Mucosa of descending colon (tissue), 3 donors: ENCODE results near the gene PRELP. TPM values are rescaled to one million over a fixed set of nuclear protein-coding genes. Genes with fewer than 3 reads are reported as not detected.

Experiments
- ATAC-seq: fragments of 200-7000 bp; cut with Tn5 transposase; one replicate; pipeline ENCODE4 v1.9.1; 2020; ENCODE audit warnings: mild to moderate bottlenecking, moderate library complexity
- DNase-seq, 3 donors: peaks; one replicate each; pipeline ENCODE4 v3.0.0-alpha.2; 2020
- H3K36me3 ChIP-seq: fragments of 200-600 bp; one replicate; pipeline ENCODE4 v1.8.0; 2021; ENCODE audit warnings: low read depth, mild to moderate bottlenecking
- H3K4me1 ChIP-seq: fragments of 200-600 bp; one replicate; pipeline ENCODE4 v1.8.0; 2021; ENCODE audit warnings: low read depth, mild to moderate bottlenecking
- H3K4me3 ChIP-seq: fragments of 200-600 bp; one replicate; pipeline ENCODE4 v1.8.0; 2021; ENCODE audit warnings: mild to moderate bottlenecking
- H3K9me3 ChIP-seq: fragments of 200-600 bp; one replicate; pipeline ENCODE4 v1.8.0; 2021; ENCODE audit warnings: mild to moderate bottlenecking
- CTCF ChIP-seq: fragments of 200-600 bp; IDR thresholded peaks from one replicate; pipeline ENCODE4 v1.8.0; 2022; ENCODE audit warnings: antibody characterized with exemption, mild to moderate bottlenecking
- intact Hi-C, 2 donors: fragments of 100-400 bp; cut with DNase I in 1 of 2; cut with micrococcal nuclease in 1 of 2; formaldehyde crosslinking; loops; one replicate each; pipeline versions ENCODE4 v1.11.0 to v1.11.1; 2022; cut with DNase I, micrococcal nuclease
- total RNA-seq, 3 donors: library from RNA; stranded (reverse); fragmentation: NEBNext Ultra II Directional in 2 of 3; extraction: Animal tissue kit (Norgen Biotek cat#: 25700) in 2 of 3; gene quantifications; one replicate each; pipeline versions ENCODE4 v1.2.1 to v1.2.4, GENCODE V29; 2021 to 2023
- donor health status: DM: no; HTN: no; CAD: no; lungs with moderate emphysema.
- donor health status: DM: no; HTN: no; CAD: no.
- donor health status: DM: no; HTN: yes; CAD: no.

PRELP gene
- total RNA-seq, 3 donors from 2014 or later = 5.5 to 174 (median 5.6) TPM

- Histone ChIP-seq H3K4me3 (no peak overlapping the region), H3K36me3 (no peaks in the 10 kb centered on the region), H3K4me1 (no peaks in the 10 kb centered on the region), H3K9me3 (no peaks in the 10 kb centered on the region)
- ATAC-seq (no peak), DNase-seq (no peak)
- intact Hi-C loops = no loop called here
- TF ChIP-seq CTCF = no peak
These were observed 20.6 kb upstream of the PRELP start for GRCh38 chr1:203454986-203455471.

- intact Hi-C loops = no loop called here
- no peaks in the 10 kb centered on the region for H3K4me1 ChIP-seq
- H3K9me3 ChIP-seq = no peaks in the 10 kb centered on the region
- H3K4me3 ChIP-seq = no peak overlapping the region
- H3K36me3 ChIP-seq = no peaks in the 10 kb centered on the region
- ATAC-seq = no peak
- TF ChIP-seq CTCF = no peak
- no peak for DNase-seq
These were observed 19.9 kb upstream of the PRELP start for GRCh38 chr1:203455706-203456105.

- no peak for TF ChIP-seq CTCF
- ATAC-seq (no peak), DNase-seq (no peak)
- H3K4me3 ChIP-seq = no peak overlapping the region
- no peaks in the 10 kb centered on the region for H3K4me1 ChIP-seq
- no peaks in the 10 kb centered on the region for H3K9me3 ChIP-seq
- intact Hi-C loops = no loop called here
- no peaks in the 10 kb centered on the region for H3K36me3 ChIP-seq
These were observed 19.0 kb upstream of the PRELP start for GRCh38 chr1:203456577-203456976.

GRCh38 chr1:203458078-203458477, 17.5 kb upstream of the PRELP start:
- intact Hi-C loops = no loop called here
- DNase-seq (no peak), ATAC-seq (no peak)
- no peak for TF ChIP-seq CTCF
- Histone ChIP-seq H3K4me3 (no peak overlapping the region), H3K36me3 (no peaks in the 10 kb centered on the region), H3K9me3 (no peaks in the 10 kb centered on the region), H3K4me1 (no peaks in the 10 kb centered on the region)

- ATAC-seq = no peak
- no peaks in the 10 kb centered on the region for H3K36me3 ChIP-seq
- intact Hi-C loops = no loop called here
- H3K4me3 ChIP-seq = no peak overlapping the region
- DNase-seq = no peak
- no peaks in the 10 kb centered on the region for H3K4me1 ChIP-seq
- no peaks in the 10 kb centered on the region for H3K9me3 ChIP-seq
- no peak for TF ChIP-seq CTCF
These were observed 15.9 kb upstream of the PRELP start for GRCh38 chr1:203459671-203460201.

- DNase-seq (no peak), ATAC-seq (no peak)
- intact Hi-C loops = no loop called here
- Histone ChIP-seq H3K4me3 (no peak overlapping the region), H3K36me3 (no peaks in the 10 kb centered on the region), H3K4me1 (no peaks in the 10 kb centered on the region), H3K9me3 (no peaks in the 10 kb centered on the region)
- no peak for TF ChIP-seq CTCF
These were observed 13.9 kb upstream of the PRELP start for GRCh38 chr1:203461717-203462116.
